IgD-negative memory B cell (primary cell): Measurements from ENCODE around the gene DOK6. TPM values are rescaled to one million over a fixed set of nuclear protein-coding genes. Genes with fewer than 3 reads are reported as not detected.
"Not testable (repeated sequence)": the region's sequence is repeated elsewhere in the genome, so short reads cannot be mapped to it uniquely, and the experiment has no call there.

Experiments
- H3K27ac Mint-ChIP-seq, 3 donors: one replicate each; pipeline ENCODE4 v1.8.0; 2020 to 2022; ENCODE audit warnings: mild to moderate bottlenecking in 3 of 3, mixed read lengths in 3 of 3, moderate library complexity in 1 of 3
- H3K27me3 Mint-ChIP-seq: one replicate; pipeline ENCODE4 v1.8.0; 2021; ENCODE audit warnings: mixed read lengths
- H3K36me3 Mint-ChIP-seq: one replicate; pipeline ENCODE4 v1.8.0; 2020; ENCODE audit warnings: mild to moderate bottlenecking, mixed read lengths
- H3K4me1 Mint-ChIP-seq, 3 donors: one replicate each; pipeline ENCODE4 v1.8.0; 2020 to 2022; ENCODE audit warnings: mixed read lengths in 3 of 3, mild to moderate bottlenecking in 1 of 3
- H3K4me3 Mint-ChIP-seq, 4 donors: one replicate each; pipeline ENCODE4 v1.8.0; 2020 to 2022; ENCODE audit warnings: mild to moderate bottlenecking in 4 of 4, mixed read lengths in 4 of 4, moderate library complexity in 3 of 4
- H3K9me3 Mint-ChIP-seq, 3 donors: one replicate each; pipeline ENCODE4 v1.8.0; 2020 to 2021; ENCODE audit warnings: mixed read lengths in 3 of 3, mild to moderate bottlenecking in 1 of 3
- polyA plus RNA-seq: library from polyadenylated mRNA; unstranded; fragments of 300-500 nt; fragmentation: Illumina TruSeq; gene quantifications from one replicate; pipeline ENCODE4 v1.2.3, GENCODE V29; 2021

The DOK6 gene
- polyA plus RNA-seq, 1 donor from 2014 or later = not detected

DNA sequence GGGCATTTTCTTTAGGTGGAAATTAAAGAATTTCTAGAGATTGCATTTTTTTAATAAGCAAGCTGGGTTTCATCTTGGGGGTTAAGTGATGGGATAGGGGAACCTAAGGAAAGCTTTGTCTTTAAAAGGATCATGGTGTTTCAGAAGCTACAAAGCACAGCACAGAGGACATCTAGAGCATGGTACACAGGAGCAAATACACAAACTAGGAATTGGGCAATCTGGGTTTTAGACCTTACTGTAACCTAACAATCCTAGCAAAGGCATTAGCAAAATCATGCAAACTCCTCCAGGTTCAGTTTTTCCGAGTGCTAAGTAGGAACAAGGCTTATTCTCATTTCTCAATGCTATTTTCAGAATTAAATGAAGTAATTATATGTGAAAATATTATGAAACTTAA is 412.9 kb downstream of the DOK6 start:
- no peak overlapping the region for H3K4me3 Mint-ChIP-seq
- H3K27me3 Mint-ChIP-seq = no peaks in the 10 kb centered on the region
- H3K27ac Mint-ChIP-seq = peak overlapping the region in 1 of 3 donors; percentile 18
- H3K4me1 Mint-ChIP-seq = no peaks in the 10 kb centered on the region
- H3K9me3 Mint-ChIP-seq = peaks cover 0 to 6% (median 0%) of the 10 kb centered on the region in 3 donors
- H3K36me3 Mint-ChIP-seq = no peaks in the 10 kb centered on the region

DNA sequence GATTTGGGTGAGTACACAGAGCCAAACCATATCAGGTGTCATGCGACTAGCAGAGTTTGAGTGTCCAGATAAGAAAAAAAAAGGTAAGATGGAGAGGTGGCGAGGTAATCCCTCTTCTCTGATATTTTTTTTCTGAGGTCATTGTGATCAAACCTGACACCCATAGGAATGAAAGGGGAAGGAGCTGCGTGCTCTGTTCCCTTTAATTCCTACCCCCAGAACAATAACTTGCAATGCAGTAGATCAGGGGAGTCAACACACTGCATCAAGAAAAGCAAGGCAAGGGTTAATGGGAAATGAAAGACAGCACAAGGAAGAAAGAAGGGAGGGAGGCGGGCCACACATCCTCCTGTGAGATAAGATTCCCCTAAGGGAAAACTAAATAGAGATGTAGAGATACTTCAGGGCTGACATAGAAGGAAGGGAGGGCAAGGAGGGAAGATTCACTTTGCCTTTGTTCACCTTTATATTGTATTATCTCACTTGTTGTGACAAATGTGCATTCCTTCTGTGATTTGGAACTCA is 414.2 kb downstream of the DOK6 start:
- Mint-ChIP-seq H3K36me3 (no peaks in the 10 kb centered on the region), H3K9me3 (peaks cover 0 to 4% (median 0%) of the 10 kb centered on the region in 3 donors), H3K27ac (no peak overlapping the region), H3K4me3 (no peak overlapping the region), H3K27me3 (no peaks in the 10 kb centered on the region), H3K4me1 (no peaks in the 10 kb centered on the region)

DNA sequence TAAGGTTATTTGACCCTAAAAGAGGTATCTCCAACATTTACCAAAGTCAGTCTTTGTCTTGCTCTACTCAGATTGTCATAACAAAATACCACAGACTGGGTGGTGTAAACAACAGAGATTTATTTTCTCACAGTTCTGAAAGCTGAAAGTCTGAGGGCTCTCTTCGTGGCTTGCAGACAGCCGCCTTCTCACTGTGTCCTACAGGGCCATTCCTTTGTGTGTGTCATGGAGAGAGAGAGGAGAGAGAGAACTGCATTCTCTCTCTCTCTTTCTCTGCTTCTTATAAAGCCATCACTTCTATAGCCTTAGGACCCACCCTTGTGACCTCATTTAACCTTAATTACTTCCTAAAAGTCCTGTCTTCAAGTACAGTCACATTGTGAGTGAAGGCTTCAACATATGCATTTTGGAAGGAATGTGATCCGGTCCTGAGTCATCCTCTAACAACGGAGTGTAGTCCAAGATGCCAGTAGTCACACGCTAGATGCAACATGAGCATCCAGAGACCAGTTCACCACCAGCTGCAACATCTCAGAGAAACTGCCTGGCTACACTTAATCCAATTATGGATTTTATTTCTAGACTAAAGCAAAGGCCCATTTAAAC is 416.8 kb downstream of the DOK6 start:
- no peaks in the 10 kb centered on the region for H3K4me1 Mint-ChIP-seq
- no peaks in the 10 kb centered on the region for H3K36me3 Mint-ChIP-seq
- no peak overlapping the region for H3K4me3 Mint-ChIP-seq
- H3K27me3 Mint-ChIP-seq = no peaks in the 10 kb centered on the region
- H3K27ac Mint-ChIP-seq = no peak overlapping the region
- H3K9me3 Mint-ChIP-seq = peaks cover 0 to 1% (median 0%) of the 10 kb centered on the region in 3 donors

DNA sequence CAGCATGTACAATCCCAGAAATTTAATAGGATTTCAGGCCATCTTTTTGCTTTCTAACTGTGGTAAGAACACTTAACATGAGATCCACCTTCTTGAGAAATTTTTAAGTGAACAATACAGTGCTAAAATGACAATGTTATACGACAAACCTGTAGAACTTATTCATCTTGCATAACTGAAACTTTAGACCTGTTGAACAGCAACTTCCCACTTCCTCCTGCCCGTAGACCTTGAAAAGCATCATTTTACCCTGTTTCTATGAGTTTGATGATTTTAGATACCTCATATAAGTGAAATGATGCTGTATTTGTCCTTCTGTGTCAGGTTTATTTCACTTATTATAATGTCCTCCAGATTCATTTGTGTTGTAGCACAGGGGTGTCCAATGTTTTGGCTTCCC is 418.8 kb downstream of the DOK6 start:
- no peaks in the 10 kb centered on the region for H3K36me3 Mint-ChIP-seq
- H3K27ac Mint-ChIP-seq = no peak overlapping the region
- H3K27me3 Mint-ChIP-seq = no peaks in the 10 kb centered on the region
- H3K4me3 Mint-ChIP-seq = no peak overlapping the region
- H3K4me1 Mint-ChIP-seq = no peaks in the 10 kb centered on the region
- H3K9me3 Mint-ChIP-seq = peaks cover 0 to 1% (median 0%) of the 10 kb centered on the region in 3 donors

DNA sequence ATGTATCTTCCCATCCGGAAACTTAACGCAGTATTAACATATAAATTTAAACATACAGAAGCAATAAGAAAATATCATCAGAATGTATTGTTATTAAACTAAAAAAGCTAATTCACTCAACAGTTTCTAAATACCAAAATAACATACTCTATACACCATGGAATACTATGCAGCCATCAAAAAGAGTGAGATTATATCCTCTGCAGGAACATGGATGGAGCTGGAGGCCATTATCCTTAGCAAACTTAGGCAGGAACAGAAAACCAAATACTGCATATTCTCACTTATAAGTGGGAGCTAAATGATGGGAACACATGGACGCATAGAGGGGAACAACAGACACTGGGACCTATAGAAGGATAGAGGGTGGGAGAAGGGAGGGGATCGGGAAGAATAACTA is 419.9 kb downstream of the DOK6 start:
- Mint-ChIP-seq H3K4me3 (no peak overlapping the region), H3K36me3 (no peaks in the 10 kb centered on the region), H3K9me3 (no peaks in the 10 kb centered on the region), H3K27me3 (no peaks in the 10 kb centered on the region), H3K27ac (no peak overlapping the region), H3K4me1 (no peaks in the 10 kb centered on the region)

DNA sequence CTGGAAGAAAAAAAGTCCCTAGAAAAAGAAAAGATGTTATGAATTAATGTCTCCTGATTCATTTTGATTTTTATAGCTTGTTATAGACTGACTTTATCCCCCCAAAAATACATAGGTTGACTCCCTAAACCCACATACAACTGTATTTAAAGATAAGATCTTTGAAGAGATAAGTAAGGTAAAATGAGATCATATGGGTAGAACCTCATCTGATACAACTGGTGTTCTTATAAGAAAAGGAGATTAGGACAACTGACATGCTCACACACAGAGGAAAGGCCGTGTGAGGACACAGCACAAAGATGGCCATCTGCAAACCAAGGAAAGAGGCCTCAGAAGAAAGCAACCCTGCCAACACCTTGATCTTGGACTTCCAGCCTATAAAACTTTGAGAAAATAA is 429.5 kb downstream of the DOK6 start:
- Mint-ChIP-seq H3K36me3 (peaks cover 2% of the 10 kb centered on the region), H3K27ac (no peak overlapping the region), H3K27me3 (no peaks in the 10 kb centered on the region), H3K4me3 (no peak overlapping the region), H3K9me3 (no peaks in the 10 kb centered on the region), H3K4me1 (no peaks in the 10 kb centered on the region)

DNA sequence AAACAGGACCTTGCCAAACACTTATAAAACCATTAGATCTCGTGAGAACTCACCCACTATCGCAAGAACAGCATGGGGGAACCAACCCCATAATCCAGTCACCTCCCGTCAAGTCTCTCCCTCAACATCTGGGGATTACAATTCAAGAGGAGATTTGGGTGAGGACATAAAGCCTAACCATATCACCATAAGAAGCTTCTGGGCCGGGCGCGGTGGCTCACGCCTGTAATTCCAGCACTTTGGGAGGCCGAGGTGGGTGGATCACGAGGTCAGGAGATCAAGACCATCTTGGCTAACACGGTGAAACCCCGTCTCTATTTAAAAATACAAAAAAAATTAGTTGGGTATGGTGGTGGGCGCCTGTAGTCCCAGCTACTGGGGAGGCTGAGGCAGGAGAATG is 434.3 kb downstream of the DOK6 start:
- not testable (repeated sequence) for H3K36me3 Mint-ChIP-seq, H3K9me3 Mint-ChIP-seq, H3K4me3 Mint-ChIP-seq, H3K4me1 Mint-ChIP-seq, H3K27ac Mint-ChIP-seq, H3K27me3 Mint-ChIP-seq

DNA sequence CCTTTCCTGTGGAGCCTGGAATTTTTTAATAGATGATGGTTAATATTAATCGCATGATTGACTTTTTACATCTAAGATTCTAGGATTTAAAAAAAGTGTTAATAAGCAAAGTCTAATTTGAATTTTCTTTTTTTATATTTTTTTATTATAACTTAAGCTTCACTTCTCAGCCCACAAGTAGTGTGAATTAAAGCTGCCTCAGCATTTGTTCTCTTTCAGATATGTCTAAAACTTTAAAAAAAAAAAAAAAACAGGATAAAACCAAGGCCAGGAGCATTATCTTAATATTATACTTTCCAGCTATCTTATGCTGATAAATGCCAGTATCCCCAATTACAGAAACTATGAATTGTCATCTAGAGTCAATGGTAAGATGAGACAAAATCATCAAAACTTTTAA is 437.3 kb downstream of the DOK6 start:
- Mint-ChIP-seq H3K36me3 (no peaks in the 10 kb centered on the region), H3K9me3 (no peaks in the 10 kb centered on the region), H3K27me3 (peaks cover 5% of the 10 kb centered on the region), H3K27ac (no peak overlapping the region), H3K4me3 (no peak overlapping the region), H3K4me1 (no peaks in the 10 kb centered on the region)

DNA sequence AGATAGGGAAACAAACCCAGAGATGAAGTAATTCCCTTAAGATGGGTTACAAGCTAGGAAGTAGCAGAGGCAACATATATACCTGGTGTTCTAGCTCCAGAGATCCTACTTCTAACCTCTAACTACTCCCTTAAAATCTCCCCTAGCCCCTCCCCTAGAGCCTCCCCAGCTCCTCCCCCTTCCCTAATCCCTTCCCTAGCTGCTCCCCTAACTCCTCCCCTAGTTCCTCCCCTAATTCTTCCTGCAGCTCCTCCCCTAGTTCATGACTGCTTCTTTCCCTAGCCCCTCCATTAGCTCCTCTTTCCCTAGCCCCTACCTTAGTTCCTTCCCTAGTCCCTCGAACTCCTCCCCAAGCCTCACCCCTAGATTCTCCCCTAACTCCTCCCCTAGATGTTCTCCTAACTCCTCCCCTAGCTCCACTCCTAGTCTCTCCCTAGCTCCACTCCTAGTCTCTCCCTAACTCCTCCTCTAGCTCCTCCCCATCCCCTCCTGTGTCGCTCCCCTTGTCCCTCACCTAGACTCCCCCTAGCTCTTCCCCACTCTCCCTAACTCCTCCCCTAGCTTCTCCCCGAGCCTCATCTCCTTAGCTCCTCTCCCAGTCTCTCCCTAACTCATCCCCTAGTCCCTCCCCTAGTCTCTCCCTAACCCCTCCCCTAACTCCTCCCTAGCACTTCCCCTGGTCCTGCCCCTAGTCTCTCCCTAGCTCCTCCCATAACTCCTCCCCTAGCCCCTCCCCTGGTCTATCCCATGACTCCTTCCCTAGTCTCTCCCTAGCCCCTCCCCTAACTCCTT is 438.1 kb downstream of the DOK6 start:
- no peaks in the 10 kb centered on the region for H3K9me3 Mint-ChIP-seq

DNA sequence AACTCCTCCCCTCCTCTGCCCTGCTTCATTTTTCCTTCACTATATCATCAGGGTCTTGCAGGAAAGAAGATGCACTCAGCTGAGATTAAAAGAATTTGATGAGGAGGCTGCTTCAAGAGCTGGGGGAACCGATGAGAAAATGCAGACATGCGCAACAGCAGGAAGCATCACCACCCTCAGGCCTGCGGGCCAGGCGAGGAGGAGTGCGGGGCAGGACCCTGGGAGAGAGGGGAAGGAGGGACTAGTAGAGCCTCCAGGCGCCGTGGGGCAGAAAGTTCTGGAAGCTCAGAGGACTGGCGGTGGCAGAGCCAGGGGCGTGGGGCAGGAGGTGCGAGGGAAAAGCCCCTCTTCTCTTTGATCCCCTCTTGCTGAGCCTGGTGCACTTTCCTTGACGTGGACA is 438.8 kb downstream of the DOK6 start:
- Mint-ChIP-seq H3K9me3 (no peaks in the 10 kb centered on the region), H3K4me3 (no peak overlapping the region), H3K36me3 (no peaks in the 10 kb centered on the region), H3K4me1 (no peaks in the 10 kb centered on the region), H3K27ac (no peak overlapping the region), H3K27me3 (peaks cover 5% of the 10 kb centered on the region)

More for the DNA sequence above, 438.1 kb downstream of the DOK6 start:
- H3K4me3 Mint-ChIP-seq = peak overlapping the region in 1 of 4 donors; percentile 57
- no peak overlapping the region for H3K27ac Mint-ChIP-seq
- H3K36me3 Mint-ChIP-seq = no peaks in the 10 kb centered on the region
- H3K4me1 Mint-ChIP-seq = no peaks in the 10 kb centered on the region
- peaks cover 5% of the 10 kb centered on the region for H3K27me3 Mint-ChIP-seq

DNA sequence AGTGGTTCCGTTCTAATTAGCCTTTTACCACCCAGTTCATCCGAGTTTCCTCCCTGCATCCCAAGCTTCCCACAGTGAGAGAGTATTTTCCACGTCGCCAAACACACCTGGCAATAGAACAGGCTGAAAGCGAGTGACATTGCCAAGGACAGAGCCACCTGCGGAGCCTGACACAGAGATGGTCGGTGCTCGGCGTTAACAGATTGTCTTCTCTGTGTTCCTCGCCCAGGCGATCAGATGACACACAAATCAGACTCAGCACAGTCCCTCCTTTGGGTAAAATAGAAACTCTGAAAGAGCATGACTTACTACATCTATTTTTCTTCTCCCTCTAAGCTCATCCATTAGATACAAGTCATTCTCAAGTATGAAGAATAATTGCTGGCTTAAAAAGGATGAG is 439.3 kb downstream of the DOK6 start:
- H3K27me3 Mint-ChIP-seq = peaks cover 5% of the 10 kb centered on the region
- no peak overlapping the region for H3K4me3 Mint-ChIP-seq
- no peaks in the 10 kb centered on the region for H3K9me3 Mint-ChIP-seq

DNA sequence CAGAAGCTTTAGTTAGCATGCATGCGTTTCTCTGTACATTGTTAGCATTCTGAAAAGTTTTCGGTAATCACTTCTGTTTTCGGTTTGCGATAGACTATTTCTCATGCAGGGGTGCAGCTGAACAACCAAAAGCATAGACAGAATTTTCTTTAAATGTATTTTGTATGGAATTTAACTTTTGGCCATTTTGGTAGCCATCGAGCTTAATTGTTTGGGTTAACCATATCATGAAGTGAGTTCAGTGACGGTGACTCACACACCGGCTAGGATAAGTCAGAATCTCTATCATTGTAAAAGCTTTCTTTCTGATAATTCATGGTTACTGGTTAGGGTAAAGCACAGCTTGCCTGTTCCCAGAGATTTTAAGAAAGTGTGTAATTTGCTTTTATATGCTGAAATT is 439.8 kb downstream of the DOK6 start:
- H3K27me3 Mint-ChIP-seq = peaks cover 4% of the 10 kb centered on the region
- H3K9me3 Mint-ChIP-seq = no peaks in the 10 kb centered on the region
- H3K4me1 Mint-ChIP-seq = no peaks in the 10 kb centered on the region
- H3K27ac Mint-ChIP-seq = no peak overlapping the region
- H3K4me3 Mint-ChIP-seq = no peak overlapping the region
- no peaks in the 10 kb centered on the region for H3K36me3 Mint-ChIP-seq

More for the DNA sequence above, 439.3 kb downstream of the DOK6 start:
- no peaks in the 10 kb centered on the region for H3K4me1 Mint-ChIP-seq
- no peaks in the 10 kb centered on the region for H3K36me3 Mint-ChIP-seq
- H3K27ac Mint-ChIP-seq = no peak overlapping the region

DNA sequence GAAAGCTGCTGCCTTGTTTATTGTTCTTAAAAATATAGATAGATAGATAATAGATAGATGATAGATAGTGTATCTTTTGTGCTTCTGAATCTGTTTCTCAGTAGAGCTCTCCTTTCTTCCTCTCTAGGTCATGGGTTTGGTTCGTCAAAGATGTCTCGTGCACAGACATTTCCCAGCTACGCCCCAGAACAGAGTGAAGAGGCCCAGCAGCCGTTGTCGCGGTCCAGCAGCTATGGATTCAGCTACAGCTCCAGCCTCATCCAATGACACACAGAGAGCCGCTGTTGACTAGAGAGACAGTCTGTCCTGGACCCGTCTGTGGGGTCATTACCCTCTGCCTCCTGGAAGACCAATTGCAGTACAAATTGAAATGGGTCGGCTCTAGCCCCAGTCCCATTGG is 440.4 kb downstream of the DOK6 start:
- Mint-ChIP-seq H3K4me1 (no peaks in the 10 kb centered on the region), H3K9me3 (no peaks in the 10 kb centered on the region), H3K27me3 (peaks cover 3% of the 10 kb centered on the region), H3K36me3 (no peaks in the 10 kb centered on the region), H3K27ac (no peak overlapping the region), H3K4me3 (no peak overlapping the region)

DNA sequence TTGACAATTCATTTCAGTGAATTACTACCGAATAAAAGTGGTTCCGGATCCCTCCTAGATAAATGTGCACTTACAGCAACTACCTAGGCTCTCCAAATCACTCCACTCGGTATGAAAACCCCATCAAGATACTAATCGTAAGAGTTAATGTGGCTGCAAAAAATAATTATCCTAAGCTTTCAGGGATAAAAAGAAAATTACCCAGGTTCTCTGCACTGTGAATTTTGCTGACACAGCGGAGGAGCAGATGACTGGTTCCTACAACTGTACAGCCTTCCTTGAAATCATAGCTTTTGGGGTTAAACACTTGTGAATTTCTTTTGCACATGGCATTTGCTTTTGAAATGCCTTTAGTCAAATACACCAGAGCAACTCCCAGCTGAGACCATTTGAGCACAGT is 442.3 kb downstream of the DOK6 start:
- Mint-ChIP-seq H3K27ac (no peak overlapping the region), H3K9me3 (no peaks in the 10 kb centered on the region), H3K4me1 (no peaks in the 10 kb centered on the region), H3K36me3 (no peaks in the 10 kb centered on the region), H3K27me3 (peaks cover 3% of the 10 kb centered on the region), H3K4me3 (no peak overlapping the region)

DNA sequence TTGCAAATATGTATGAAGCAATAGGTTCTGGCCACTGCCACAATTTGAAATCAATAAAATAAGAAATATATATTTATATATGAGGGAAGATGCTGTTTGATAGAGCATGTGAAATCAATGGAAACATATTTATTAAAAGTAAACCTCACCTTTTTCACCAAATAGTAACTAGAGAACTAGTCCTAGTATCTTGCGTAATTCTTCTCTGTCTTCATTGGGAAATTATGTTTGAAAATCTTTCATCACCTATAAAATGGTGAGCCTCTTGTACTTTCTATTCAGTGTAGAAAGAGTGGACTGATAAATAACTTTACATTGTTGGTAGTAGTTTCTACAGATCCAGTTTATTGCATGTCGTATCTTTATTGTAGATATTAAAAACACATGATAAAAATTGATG is 444.0 kb downstream of the DOK6 start:
- H3K4me1 Mint-ChIP-seq = no peaks in the 10 kb centered on the region
- no peak overlapping the region for H3K4me3 Mint-ChIP-seq
- peaks cover 3% of the 10 kb centered on the region for H3K27me3 Mint-ChIP-seq
- no peaks in the 10 kb centered on the region for H3K9me3 Mint-ChIP-seq
- H3K27ac Mint-ChIP-seq = no peak overlapping the region
- no peaks in the 10 kb centered on the region for H3K36me3 Mint-ChIP-seq
